SW 1271 (cell line): ENCODE results near the gene RBMX2.

Experiments
- DNase-seq, 2 experiments: peaks; one replicate each; lab custom pipeline; 2025; lab: John Stamatoyannopoulos, UW

RBMX2 gene

DNA sequence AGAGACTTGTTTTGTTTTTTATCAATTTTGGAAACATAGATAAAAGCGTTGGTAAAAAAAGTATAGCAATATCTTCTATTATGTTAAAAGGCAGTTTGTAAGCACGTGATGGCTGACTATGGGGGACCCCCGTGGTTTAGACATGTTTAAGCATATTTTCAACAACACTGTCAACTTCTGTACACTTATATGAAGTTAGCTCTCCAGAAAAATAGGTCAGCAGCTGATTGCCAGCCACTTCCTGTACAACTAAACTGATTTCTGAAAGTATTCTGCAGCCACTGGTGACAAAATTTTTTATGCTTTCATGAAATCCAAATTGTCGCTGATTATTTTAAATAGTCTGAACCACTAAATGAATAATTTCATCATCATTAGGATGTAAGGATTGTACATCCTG, 45.2 kb downstream of the RBMX2 start:
- DNase-seq = no peak
